ENCODE results near the gene RRBP1.

- TF ChIP-seq POLR2AphosphoS5 (IDR thresholded peaks at IDR 0.05; ENCODE audit: insufficient read depth, low read depth, low read length) (no peak), MAX (IDR thresholded peaks at IDR 0.05; ENCODE audit: insufficient read depth, insufficient read length) (no peak), CTCF (IDR thresholded peaks at IDR 0.05; ENCODE audit: extremely low read depth in 1 of 2, insufficient read depth in 1 of 2, low read depth in 1 of 2, low read length in 2 of 2) (no peak), POLR2A (IDR thresholded peaks at IDR 0.05; ENCODE audit: low read depth, low read length) (no peak), MYC (IDR thresholded peaks at IDR 0.05; ENCODE audit: low read depth, low read length) (no peak), EZH2 (IDR thresholded peaks at IDR 0.05; ENCODE audit: borderline replicate concordance, low read depth, low read length, severe bottlenecking) (no peak), JUN (IDR thresholded peaks at IDR 0.05; ENCODE audit: borderline replicate concordance, insufficient read depth, insufficient read length, low read depth) (no peak), FOS (IDR thresholded peaks at IDR 0.05; ENCODE audit: borderline replicate concordance, insufficient read depth, low read length) (no peak), GATA2 (IDR thresholded peaks at IDR 0.05; ENCODE audit: insufficient read depth, insufficient read length, low read depth, low read length) (no peak)
These were observed 9.7 kb upstream of the RRBP1 start for GRCh38 chr20:17691758-17692157.
